Effector memory CD4-positive, alpha-beta T cell (primary cell): ENCODE results near the gene B2M.
"Not testable (repeated sequence)": the region's sequence is repeated elsewhere in the genome, so short reads cannot be mapped to it uniquely, and the experiment has no call there.

Experiments used
- DNase-seq, 3 donors: peaks; one replicate each; pipeline ENCODE4 v3.0.0-alpha.2; 2020
- H3K27ac ChIP-seq: 2 replicates; pipeline ENCODE4 v1.7.0; 2013; ENCODE audit warnings: mild to moderate bottlenecking, low read length, moderate library complexity; ENCODE audit not compliant: insufficient read depth, poor library complexity, severe bottlenecking
- H3K27me3 ChIP-seq: replicated peaks from 2 replicates; pipeline ENCODE4 v1.7.0; 2013; ENCODE audit warnings: mild to moderate bottlenecking, low read length; ENCODE audit not compliant: insufficient read depth, control insufficient read depth, poor library complexity, severe bottlenecking
- H3K36me3 ChIP-seq: 2 replicates; pipeline ENCODE4 v1.7.0; 2013; ENCODE audit warnings: mild to moderate bottlenecking, low read length, moderate library complexity; ENCODE audit not compliant: control insufficient read depth, insufficient read depth
- H3K4me1 ChIP-seq: 2 replicates; pipeline ENCODE4 v1.7.0; 2013; ENCODE audit warnings: low read length, mild to moderate bottlenecking; ENCODE audit not compliant: control insufficient read depth, insufficient read depth, poor library complexity, severe bottlenecking
- H3K4me3 ChIP-seq: 2 replicates; pipeline ENCODE4 v1.7.0; 2013; ENCODE audit warnings: low read length, low read depth, mild to moderate bottlenecking; ENCODE audit not compliant: insufficient read depth, poor library complexity, severe bottlenecking
- H3K9me3 ChIP-seq: 2 replicates; pipeline ENCODE4 v1.7.0; 2013; ENCODE audit warnings: mild to moderate bottlenecking, low read length, moderate library complexity; ENCODE audit not compliant: control insufficient read depth

B2M gene

DNA sequence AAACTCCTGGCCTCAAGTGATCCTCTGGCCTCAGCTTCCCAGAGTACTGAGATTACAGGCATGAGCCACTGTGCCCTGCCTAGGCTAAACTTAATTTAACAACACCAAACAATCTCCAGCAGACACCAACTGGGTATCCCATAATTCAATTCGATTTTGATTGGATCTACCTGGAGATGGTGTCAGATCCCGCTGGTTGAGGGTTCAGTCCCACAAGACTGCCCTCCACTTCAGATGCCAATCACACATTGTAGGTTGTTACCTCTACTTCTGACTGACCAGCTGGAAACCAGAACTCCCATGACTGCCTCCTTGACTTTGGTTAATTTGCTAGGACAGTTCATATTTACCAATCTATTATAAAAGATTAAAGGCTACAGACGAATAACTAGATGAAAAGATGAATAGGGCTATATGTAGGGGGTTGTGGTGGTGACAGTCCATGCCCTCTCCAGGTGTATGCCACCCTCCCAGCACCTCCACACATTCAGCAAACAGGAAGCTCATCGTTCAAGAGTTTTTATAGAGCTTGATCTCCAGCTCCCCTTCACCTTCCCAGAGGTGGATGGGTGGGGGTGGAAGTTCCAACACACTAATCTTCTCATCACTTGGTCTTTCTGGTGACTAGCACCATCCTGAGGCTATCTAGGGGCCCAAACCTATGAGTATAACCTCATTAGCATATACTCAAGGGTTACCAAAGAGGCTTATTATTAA lies 9.3 kb downstream of the B2M start:
- H3K27ac ChIP-seq, result peak overlapping the region; percentile 79
- H3K4me3 ChIP-seq, result no peak overlapping the region
- DNase-seq, result no peak
- H3K27me3 ChIP-seq, result no peaks in the 10 kb centered on the region
- peaks cover 33% of the 10 kb centered on the region for H3K36me3 ChIP-seq
- H3K9me3 ChIP-seq, result no peaks in the 10 kb centered on the region
- peaks cover 73% of the 10 kb centered on the region for H3K4me1 ChIP-seq

DNA sequence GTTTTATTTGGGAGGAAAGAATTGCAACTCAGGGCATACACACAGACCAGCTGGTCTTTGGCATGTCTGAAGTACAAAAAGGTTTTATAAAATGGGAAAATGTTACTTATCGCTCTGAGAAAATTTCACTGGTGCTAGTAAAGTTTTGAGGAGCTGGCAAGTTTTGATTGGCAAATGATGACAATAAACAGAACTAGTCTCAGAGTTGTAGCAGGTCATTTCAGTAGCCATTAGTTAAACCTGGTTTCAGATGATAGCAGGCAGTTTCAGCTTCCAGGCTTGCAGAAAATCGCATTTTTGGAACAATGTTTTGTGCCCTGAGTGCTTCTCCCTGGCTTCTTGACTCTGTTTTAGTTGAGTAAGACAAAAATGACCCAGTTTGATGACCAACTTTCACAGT lies 10.7 kb downstream of the B2M start:
- Histone ChIP-seq H3K4me1 (peaks cover 70% of the 10 kb centered on the region), H3K27ac (no peak overlapping the region), H3K9me3 (no peaks in the 10 kb centered on the region), H3K36me3 (peaks cover 19% of the 10 kb centered on the region), H3K27me3 (no peaks in the 10 kb centered on the region), H3K4me3 (no peak overlapping the region)
- DNase-seq, result no peak

DNA sequence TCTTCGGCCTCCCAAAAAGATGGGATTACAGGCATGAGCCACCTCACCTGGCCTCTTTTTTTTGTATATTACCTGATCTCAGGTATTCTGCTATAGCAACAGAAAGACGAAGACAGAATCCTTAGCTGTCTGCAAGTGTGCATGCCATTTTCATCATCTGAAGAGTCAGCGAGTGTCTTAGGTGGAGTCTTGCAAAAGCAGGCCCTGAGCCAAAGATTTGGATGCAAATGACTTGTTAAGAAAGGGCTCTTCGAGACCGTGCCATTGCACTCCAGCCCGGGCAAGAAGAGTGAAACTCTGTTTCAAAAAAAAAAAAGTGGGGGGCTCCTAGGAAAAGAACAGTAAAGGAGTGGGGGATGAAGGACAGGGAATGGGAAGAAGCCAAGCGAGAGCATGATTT lies 14.8 kb downstream of the B2M start:
- Histone ChIP-seq H3K27me3 (no peaks in the 10 kb centered on the region), H3K4me3 (peak overlapping the region; percentile 34), H3K27ac (peak overlapping the region; percentile 98), H3K4me1 (peaks cover 52% of the 10 kb centered on the region), H3K36me3 (no peaks in the 10 kb centered on the region), H3K9me3 (no peaks in the 10 kb centered on the region)
- DNase-seq, result no peak

DNA sequence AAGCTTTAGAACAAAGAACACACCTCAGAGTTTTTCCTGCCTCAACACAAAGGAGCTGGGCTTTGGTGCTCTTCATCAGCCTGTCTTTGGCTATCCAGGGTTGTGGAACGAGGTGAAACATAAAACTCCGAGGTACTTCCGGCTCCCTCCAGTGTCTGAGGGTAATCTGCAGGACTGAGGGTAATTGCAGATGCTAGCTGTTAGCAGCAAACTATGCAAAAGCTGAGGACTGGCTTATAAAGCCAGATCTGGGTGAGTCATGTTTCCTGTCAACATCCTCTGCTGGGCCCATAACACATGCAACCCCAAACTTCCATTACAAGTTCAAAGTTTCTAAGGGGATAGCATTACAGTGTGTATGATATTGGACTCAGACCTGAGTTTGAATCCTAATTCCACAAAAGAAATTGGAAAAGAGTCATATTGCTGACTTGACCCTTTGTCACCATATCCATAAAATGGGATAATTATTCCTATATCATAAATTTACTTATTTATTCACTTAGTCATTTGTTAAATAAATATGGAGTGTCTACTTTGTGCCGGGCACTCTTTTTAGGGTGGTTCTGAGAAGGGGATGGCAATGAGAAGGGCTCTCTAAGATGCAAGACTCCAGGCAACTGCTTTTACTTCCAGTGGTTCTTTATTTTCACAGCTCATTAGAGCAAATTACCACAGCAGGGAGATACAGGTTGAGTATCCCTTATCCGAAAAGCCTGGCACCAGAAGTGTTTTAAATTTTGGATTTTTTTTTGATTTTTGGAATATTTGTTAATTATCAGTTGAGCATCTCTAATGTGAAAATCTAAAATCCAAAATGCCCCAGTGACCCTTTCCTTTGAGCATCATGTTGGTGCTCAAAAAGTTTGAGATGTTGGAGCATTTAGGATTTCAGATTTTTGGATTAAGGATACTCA lies 15.5 kb downstream of the B2M start:
- DNase-seq, result peak; percentile 72 to 77 (median 74)
- H3K4me3 ChIP-seq, result peak overlapping the region; percentile 34
- H3K4me1 ChIP-seq, result peaks cover 57% of the 10 kb centered on the region
- H3K9me3 ChIP-seq, result no peaks in the 10 kb centered on the region
- peak overlapping the region; percentile 98 for H3K27ac ChIP-seq
- peaks cover 2% of the 10 kb centered on the region for H3K36me3 ChIP-seq
- H3K27me3 ChIP-seq, result no peaks in the 10 kb centered on the region

DNA sequence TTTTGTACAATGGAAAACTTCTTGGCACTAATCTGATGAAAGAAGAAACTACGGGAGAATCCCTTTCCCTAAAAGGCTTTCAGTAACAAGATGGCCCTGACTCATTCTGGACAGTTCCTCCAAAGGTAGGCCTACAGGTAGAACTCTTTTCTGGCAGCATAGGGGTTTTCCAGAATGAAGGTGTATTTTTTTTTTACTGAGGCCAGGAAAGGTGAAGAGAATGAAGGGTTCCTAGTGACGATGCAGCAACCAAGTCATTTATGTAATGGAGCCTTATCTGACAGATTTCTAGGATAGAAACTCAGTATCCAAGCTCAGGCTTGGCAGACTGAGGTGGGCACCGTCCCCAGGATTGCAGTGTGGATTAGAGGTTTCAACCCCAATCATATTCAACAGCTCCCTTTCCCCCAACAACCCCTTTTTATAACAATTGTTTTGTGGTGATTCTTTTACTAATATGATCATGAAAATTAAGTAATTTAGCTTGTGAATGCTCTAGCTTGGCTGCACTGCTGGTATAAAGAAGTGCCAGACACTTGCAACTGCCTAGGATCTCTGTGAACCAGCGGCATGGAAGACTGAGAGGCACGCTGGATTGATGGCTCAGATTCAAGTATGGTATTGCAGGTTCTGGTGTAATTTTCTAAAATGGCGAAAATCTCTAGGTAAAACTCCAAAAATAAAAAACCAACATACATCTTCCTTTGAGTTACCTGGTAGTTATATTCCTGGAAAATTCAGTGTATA lies 16.3 kb downstream of the B2M start:
- no peaks in the 10 kb centered on the region for H3K27me3 ChIP-seq
- H3K4me3 ChIP-seq, result no peak overlapping the region
- no peak for DNase-seq
- peaks cover 3% of the 10 kb centered on the region for H3K36me3 ChIP-seq
- peak overlapping the region; percentile 98 for H3K27ac ChIP-seq
- no peaks in the 10 kb centered on the region for H3K9me3 ChIP-seq
- peaks cover 65% of the 10 kb centered on the region for H3K4me1 ChIP-seq

DNA sequence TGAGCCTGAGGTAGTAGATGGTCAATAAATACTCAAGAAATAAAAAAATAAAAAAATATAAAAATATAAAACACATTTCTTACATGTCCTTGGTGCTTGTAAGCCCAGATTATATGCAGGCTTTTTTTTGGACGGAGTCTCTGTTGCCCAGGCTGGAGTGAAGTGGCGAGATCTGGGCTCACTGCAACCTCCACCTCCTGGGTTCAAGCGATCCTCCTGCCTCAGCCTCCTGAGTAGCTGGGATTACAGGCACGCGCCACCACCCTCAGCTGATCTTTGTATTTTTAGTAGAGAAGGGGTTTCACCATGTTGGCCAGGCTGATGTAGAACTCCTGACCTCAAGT lies 16.9 kb downstream of the B2M start:
- Histone ChIP-seq H3K4me1 (peaks cover 65% of the 10 kb centered on the region), H3K27ac (peak overlapping the region; percentile 98), H3K4me3 (peak overlapping the region; percentile 3)
- DNase-seq, H3K9me3 ChIP-seq, H3K27me3 ChIP-seq, H3K36me3 ChIP-seq: not testable (repeated sequence)

DNA sequence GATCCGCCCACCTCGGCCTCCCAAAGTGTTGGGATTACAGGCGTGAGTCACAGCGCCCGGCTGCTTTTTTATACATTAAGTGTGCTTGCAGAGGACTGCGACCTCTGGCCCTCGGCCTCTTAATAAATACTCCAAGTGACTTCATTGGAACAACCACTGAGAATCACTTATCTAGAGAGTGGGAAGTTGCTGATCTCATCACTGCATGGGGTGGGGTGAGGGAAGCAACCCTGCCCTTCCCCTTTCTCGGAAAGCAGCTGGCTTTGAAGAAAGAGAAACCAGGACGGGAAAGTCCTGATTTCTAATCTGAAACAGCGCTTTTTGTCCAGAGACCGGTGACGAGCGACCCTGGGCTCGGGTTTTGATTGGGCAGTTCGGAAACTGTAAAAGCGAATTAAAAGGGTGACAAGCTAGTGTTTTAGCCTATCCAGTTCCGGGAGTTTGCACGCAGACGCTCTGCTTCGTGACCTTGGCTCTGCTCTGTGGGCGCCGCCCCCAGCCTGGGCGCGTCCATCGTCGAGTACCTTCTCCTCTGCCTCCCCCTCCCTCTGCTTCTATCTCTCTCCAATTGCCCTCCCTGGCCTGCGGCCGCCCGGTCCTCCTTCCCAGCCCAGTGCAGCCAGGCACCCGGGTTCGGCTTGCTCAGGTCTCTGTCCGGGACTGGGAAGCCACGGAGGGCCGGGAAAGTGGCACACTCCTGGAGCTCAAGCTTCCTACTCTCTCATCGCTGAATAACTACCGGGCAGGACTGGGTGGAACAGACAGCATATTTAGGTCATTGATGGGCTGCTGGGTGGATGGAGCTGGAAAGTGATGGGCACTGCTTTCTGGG lies 17.5 kb downstream of the B2M start:
- peak; percentile 92 to 96 (median 94) for DNase-seq
- Histone ChIP-seq H3K9me3 (no peaks in the 10 kb centered on the region), H3K4me3 (peak overlapping the region; percentile 78), H3K27ac (peak overlapping the region; percentile 98), H3K4me1 (peaks cover 61% of the 10 kb centered on the region), H3K27me3 (no peaks in the 10 kb centered on the region), H3K36me3 (peaks cover 3% of the 10 kb centered on the region)

DNA sequence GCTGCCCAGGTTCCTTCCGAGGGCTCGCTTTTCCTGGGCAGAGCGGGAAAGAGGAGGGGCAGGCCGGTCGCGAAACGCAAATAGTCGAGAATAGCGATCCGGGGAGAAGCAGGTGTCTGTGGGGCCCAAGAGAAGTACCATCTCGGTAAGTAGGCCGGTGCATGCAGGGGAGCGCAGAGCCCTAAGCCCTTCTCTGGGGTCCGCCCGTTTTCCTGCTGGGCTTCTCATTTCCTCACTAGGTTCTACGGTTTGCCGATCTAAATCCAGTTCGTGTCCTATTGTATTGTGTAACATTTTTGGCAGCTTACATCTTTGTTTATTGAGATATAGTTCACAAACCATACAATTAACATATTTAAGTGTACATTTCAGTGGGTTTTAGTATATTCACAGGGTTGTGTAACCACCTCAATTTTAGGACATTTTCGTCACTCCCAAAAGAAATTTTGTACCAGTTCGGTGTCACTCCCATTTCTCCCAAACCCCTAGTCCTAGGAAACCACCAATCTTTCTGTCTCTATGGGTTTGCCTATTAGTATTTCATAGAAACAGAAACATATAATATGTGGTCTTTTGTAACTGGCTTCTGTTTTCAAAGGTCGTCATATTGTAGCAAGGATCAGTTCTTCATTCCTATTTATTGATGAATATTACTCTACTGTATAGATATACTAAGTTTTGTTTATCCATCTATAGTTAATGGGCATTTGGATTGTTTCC lies 18.3 kb downstream of the B2M start:
- Histone ChIP-seq H3K4me3 (peak overlapping the region; percentile 78), H3K27me3 (no peaks in the 10 kb centered on the region), H3K9me3 (no peaks in the 10 kb centered on the region), H3K36me3 (peaks cover 3% of the 10 kb centered on the region), H3K4me1 (peaks cover 62% of the 10 kb centered on the region), H3K27ac (peak overlapping the region; percentile 98)
- no peak for DNase-seq
